Colonic mucosa (tissue), 4 donors: ENCODE results near the gene PKDREJ. TPM values are rescaled to one million over a fixed set of nuclear protein-coding genes. Genes with fewer than 3 reads are reported as not detected.

Experiments
- DNase-seq: peaks from one replicate; pipeline ENCODE4 v3.0.0-alpha.2; 2020
- H3K27ac ChIP-seq: fragments of 200-600 bp; one replicate; pipeline ENCODE4 v1.8.0; 2021
- H3K27me3 ChIP-seq: fragments of 200-600 bp; one replicate; pipeline ENCODE4 v1.8.0; 2021
- H3K36me3 ChIP-seq: fragments of 200-600 bp; one replicate; pipeline ENCODE4 v1.8.0; 2021
- H3K4me1 ChIP-seq: fragments of 200-600 bp; one replicate; pipeline ENCODE4 v1.8.0; 2021; ENCODE audit warnings: mild to moderate bottlenecking
- H3K4me3 ChIP-seq: fragments of 200-600 bp; one replicate; pipeline ENCODE4 v1.8.0; 2021
- H3K9ac ChIP-seq, 2 donors: one replicate each; pipeline ENCODE4 v1.7.0; 2013; ENCODE audit warnings: control low read depth in 2 of 2, low read depth in 2 of 2, low read length in 2 of 2
- H3K9me3 ChIP-seq: fragments of 200-600 bp; one replicate; pipeline ENCODE4 v1.8.0; 2021
- CTCF ChIP-seq: fragments of 200-600 bp; IDR thresholded peaks from one replicate; pipeline ENCODE4 v1.8.0; 2022; ENCODE audit warnings: antibody characterized with exemption, mild to moderate bottlenecking
- intact Hi-C: fragments of 100-400 bp; cut with DNase I; formaldehyde crosslinking; loops from one replicate; pipeline ENCODE4 v1.14.1; 2022
- total RNA-seq, 2 donors: library from RNA; stranded (reverse); fragmentation: NEBNext Ultra II Directional in 1 of 2; extraction: Animal tissue kit (Norgen Biotek cat#: 25700) in 1 of 2; gene quantifications; one replicate each; pipeline ENCODE4 v1.2.1, GENCODE V29; 2021
- donor health status: healthy.
- donor health status: DM: no; HTN: no; CAD: no.
- donor health status: DM: no; HTN: no; CAD: no.

PKDREJ gene
- total RNA-seq, 2 donors from 2014 or later = 0.32 to 1.1 TPM

DNA sequence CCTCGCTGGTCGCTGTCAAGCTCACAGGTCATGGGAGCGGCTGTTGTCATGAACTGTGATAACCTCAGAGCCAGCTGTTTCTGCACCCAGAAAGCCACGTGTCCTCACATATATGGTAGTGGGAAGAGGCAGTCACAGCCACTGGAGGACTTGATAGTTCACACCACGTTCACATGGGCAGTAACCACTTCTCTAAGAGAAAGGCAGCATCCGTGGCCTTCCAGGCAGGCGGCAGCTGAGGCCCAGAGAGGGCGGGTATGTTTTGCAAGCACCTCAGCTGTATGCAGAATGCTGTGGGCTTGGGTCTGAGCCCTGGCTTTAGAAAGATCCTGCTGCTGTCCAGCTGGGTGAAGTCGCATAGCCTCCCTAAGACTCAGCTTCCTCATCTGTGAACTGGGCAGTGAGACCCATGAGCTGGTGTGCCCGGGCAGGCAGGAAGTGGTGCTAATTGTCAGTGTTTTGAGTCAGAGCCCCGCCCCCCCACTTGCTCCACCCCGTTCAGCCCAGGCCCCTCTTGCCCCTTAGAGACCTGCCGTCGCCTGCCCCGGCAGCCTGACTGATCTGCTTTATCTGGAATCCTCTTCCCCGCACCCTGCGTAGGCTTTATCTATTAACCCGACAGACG, 18.0 kb upstream of the PKDREJ start:
- no peaks in the 10 kb centered on the region for H3K4me1 ChIP-seq
- intact Hi-C loops = no loop called here
- peaks cover 24% of the 10 kb centered on the region for H3K36me3 ChIP-seq
- H3K9me3 ChIP-seq = no peaks in the 10 kb centered on the region
- no peak overlapping the region for H3K4me3 ChIP-seq
- DNase-seq = no peak
- no peak overlapping the region for H3K9ac ChIP-seq
- no peak overlapping the region for H3K27ac ChIP-seq
- TF ChIP-seq CTCF = no peak
- H3K27me3 ChIP-seq = no peaks in the 10 kb centered on the region

DNA sequence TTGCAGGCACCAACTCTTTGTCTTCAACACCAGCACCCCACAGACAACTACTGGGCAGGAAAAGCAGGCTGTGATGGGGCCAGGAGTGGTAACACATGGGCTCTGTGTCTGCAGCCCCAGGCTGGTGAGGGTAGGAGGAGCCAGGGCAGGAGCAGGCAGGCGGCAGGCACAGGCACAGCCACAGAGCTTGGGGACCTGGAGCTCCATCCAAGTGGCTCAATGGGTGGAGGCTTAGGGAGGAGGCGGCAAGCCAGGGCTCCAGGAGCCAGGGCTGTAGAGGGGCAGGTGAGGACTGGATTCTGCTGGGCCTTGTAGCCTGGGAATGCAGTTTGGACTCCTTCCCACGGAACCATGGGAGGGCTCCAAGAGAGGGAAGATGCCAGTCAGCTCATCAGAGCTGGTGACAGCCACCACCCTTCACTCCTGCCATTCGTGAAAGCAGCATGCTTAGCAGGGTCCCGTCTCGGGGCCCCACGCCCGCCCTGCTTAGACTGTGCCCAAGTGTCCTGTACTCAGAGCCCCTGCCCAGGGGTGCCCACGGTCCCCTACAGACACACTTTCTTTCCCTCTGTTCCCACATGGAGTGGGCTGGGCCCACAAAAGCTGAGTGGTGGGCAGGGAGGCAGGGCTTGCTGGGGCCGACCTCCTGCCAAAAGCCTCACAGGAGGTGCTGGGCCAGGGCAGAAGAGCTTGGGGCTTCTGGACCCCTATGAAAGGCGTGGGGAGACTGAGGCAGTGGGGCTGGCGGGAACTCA, 17.1 kb upstream of the PKDREJ start:
- intact Hi-C loops = no loop called here
- TF ChIP-seq CTCF = no peak
- Histone ChIP-seq H3K9ac (no peak overlapping the region), H3K4me1 (no peaks in the 10 kb centered on the region), H3K4me3 (no peak overlapping the region), H3K9me3 (no peaks in the 10 kb centered on the region), H3K36me3 (peaks cover 23% of the 10 kb centered on the region), H3K27ac (no peak overlapping the region), H3K27me3 (no peaks in the 10 kb centered on the region)
- DNase-seq = no peak

- Histone ChIP-seq H3K36me3 (peaks cover 23% of the 10 kb centered on the region), H3K9me3 (no peaks in the 10 kb centered on the region), H3K27me3 (no peaks in the 10 kb centered on the region), H3K4me1 (no peaks in the 10 kb centered on the region), H3K9ac (no peak overlapping the region), H3K4me3 (no peak overlapping the region), H3K27ac (no peak overlapping the region)
- DNase-seq = no peak
- intact Hi-C loops = no loop called here
- no peak for TF ChIP-seq CTCF
Measured at GRCh38 chr22:46278656-46279645, 15.8 kb upstream of the PKDREJ start.

DNA sequence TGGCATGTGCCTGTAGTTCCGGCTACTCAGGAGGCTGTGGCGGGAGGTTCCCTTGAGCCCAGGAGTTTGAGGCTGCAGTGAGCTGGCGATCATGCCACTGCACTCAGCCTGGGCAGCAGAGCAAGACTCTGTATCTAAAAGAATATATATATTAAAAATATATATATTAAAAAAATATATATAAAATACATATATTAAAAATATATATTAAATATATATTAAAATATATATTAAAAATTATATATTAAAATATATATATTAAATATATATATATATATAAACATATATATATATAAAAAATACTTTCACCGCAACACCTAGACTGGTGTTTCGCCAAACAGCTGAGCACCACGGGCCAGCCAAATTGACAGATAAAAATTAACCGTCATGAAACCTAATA, 13.4 kb upstream of the PKDREJ start:
- Histone ChIP-seq H3K36me3 (peaks cover 23% of the 10 kb centered on the region), H3K9ac (no peak overlapping the region), H3K4me3 (no peak overlapping the region), H3K9me3 (no peaks in the 10 kb centered on the region), H3K27me3 (no peaks in the 10 kb centered on the region), H3K4me1 (no peaks in the 10 kb centered on the region), H3K27ac (no peak overlapping the region)
- intact Hi-C loops = no loop called here
- TF ChIP-seq CTCF = no peak
- DNase-seq = no peak

DNA sequence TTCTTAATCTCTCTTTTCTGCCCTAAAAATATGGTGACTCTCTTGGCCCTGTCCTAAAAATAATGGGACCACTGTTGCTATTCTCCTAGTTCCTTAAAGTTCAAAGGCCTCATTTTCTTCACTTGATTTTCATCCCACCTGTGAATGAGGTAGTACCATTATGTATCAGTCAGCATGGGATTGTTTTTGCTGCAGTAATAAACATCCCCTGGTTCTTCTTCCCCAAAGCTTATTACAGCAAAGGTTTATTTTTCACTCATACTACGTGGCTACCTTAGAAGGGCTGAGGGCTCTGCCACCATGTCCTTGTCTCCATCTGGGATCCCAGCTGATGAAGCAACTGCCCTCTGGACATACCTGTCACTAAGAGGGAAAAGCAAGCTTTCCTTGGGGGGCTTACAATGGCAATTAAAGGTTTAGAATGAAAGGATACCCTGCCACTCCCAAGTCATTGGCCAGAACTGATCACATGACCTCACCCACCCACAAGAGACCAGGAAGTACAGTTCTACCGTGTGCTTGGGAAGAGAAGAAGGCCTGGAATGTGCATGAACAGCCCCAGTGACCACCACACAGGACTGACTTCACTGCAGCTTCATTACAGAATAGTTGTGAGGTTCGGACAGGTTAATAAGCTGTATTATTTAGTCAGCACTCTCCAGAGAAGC, 12.4 kb upstream of the PKDREJ start:
- H3K36me3 ChIP-seq = peaks cover 23% of the 10 kb centered on the region
- no peak for TF ChIP-seq CTCF

More for the DNA sequence above, 12.4 kb upstream of the PKDREJ start:
- Histone ChIP-seq H3K27ac (no peak overlapping the region), H3K4me3 (no peak overlapping the region), H3K4me1 (no peaks in the 10 kb centered on the region), H3K9me3 (no peaks in the 10 kb centered on the region), H3K27me3 (no peaks in the 10 kb centered on the region), H3K9ac (no peak overlapping the region)
- no peak for DNase-seq
- intact Hi-C loops = no loop called here
